Measurements from ENCODE around the gene GTF2IRD2. TPM values are rescaled to one million over a fixed set of nuclear protein-coding genes. Genes with fewer than 3 reads are reported as not detected.

Gene GTF2IRD2
- 2.0 and 3.6 TPM in 2 replicates for total RNA-seq (ENCODE audit: low replicate concordance)

DNA sequence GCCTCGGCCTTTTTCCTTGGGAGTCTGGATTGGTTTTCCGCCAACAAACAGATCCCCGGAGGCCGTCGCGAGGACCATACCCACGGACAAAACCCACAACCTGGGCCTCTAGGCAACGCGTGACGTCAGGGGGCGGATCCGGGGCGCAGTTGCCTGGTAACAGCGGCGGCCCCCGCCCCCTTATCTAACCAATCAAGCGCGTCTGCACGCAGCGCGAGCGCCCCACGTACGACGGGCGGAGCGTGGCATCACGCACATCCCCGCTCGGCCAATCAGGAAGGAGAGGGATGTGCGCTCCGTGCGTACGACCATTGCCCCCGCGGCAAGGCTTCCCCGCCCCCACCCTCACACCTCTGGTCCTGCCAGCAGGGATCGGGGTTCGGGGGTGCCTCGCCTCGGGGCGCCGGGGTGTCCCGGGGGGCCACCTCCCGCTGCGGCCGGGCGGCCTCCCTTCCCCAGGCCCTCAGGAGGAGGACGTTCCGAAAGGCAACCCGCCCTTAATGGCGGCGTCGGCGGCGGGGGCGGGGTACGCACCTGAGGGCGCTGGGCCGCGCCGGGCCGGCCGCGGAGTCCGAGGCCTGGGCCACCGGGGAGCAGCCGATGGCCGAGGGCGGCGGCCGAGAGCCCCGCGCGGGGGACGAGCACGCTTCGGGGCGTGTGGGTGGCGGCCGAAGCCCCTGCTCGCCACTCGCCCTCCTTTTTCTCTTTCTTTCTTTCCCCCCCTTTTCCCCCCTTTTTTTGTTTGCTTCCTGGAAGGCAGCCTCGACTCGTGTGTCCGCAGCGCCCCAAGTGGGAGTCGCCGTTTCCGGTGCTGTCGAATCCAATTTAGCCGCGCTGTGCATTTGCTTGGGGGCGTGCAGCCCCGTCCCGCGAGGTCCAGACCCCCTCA lies at the start of gene GTF2IRD2:
Gene GTF2IRD2 (minus strand): TSS at position 773 of the 889 bp plus-strand sequence. CDS start 15,227 bp downstream, outside the sequence.

DNA sequence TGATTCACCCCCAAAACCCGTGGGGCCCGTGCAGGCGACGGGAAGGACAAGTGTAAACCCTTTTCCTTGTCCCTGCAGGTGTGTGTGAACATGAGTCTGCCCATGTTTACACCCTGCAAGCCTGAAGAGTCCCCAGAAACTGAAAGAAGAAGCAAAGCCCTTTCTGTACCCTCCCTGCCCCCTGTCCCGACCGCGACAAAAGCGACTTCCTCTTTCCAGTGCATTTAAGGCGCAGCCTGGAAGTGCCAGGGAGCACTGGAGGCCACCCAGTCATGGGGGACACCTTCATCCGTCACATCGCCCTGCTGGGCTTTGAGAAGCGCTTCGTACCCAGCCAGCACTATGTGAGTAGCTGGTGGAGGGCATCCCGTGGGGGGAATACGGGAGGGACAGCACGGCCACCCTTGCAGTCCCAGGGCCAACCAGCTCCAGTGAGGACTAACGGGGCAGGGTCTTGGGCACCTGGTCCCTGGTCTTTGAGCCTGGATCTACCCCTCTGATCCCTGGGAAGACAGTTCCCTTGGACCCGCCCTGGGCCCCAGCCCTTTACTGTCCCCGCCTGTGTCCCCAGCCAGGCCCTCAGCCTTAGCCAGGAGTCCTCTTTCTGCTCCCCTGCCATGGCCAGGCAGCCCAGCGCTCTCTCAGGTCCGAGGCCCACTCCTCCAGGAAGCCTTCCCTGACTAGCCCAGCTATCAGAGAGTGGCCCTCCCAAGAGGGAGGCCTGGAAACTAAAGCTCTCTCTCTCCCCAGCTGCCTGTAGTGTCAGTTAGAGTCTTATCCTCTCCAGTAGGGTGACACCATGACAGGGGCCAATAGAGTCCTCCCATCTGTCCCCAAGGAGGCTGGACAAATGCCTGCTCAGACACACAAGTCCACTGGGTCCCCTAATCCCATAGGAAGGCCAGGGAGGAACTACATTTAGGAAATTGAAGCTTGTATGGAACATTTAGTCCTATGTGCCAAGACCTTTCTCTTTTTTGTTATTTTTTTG lies 77.3 kb downstream of the GTF2IRD2 start, which contains the start of gene NCF1:
Gene NCF1 (plus strand): TSS at position 252 of the 991 bp plus-strand sequence. CDS start 21 bp downstream, at position 273.

Other genes starting within 250 kb of the GTF2IRD2 start
- 44.3 and 69.2 TPM in 2 replicates for gene GTF2I, start 193.9 kb downstream of the GTF2IRD2 start, total RNA-seq (ENCODE audit: low replicate concordance)
- not detected in 2 replicates for gene NCF1, start 77.6 kb downstream of the GTF2IRD2 start, total RNA-seq (ENCODE audit: low replicate concordance)
- gene CASTOR2, start 113.1 kb upstream of the GTF2IRD2 start, total RNA-seq (ENCODE audit: low replicate concordance) = 11.2 and 15.9 TPM in 2 replicates
- 46.0 and 48.1 TPM in 2 replicates for gene RCC1L, start 222.2 kb upstream of the GTF2IRD2 start, total RNA-seq (ENCODE audit: low replicate concordance)
- 9.4 and 17.8 TPM in 2 replicates for gene GTF2IRD2B, start 241.0 kb upstream of the GTF2IRD2 start, total RNA-seq (ENCODE audit: low replicate concordance)

Measured in smooth muscle cell of the coronary artery (primary cell).